HG03135 (cell line): ENCODE measurements around the gene CELF2.
"Not testable (repeated sequence)": the region's sequence is repeated elsewhere in the genome, so short reads cannot be mapped to it uniquely, and the experiment has no call there.

Experiments
- ATAC-seq: cut with Tn5 transposase; IDR thresholded peaks from one replicate; pipeline ENCODE4 v1.9.1; 2021; ENCODE audit warnings: mild to moderate bottlenecking, moderate library complexity; ENCODE audit not compliant: unreplicated experiment

Gene CELF2

GRCh38 chr10:11017570-11018431, at the start of gene CELF2:
TSS of gene CELF2 (plus strand) at chr10:11017872. CDS start at chr10:11018090, 218 bp downstream.
- ATAC-seq = peak; percentile 84

GRCh38 chr10:10968257-10968588, 49.4 kb upstream of the CELF2 start:
- ATAC-seq = no peak

GRCh38 chr10:10973310-10973709, 44.4 kb upstream of the CELF2 start:
- ATAC-seq = no peak

GRCh38 chr10:10975647-10976046, 42.0 kb upstream of the CELF2 start:
- ATAC-seq = no peak

GRCh38 chr10:10976652-10977051, 41.0 kb upstream of the CELF2 start:
- ATAC-seq = no peak

- no peak for ATAC-seq
These were observed 40.3 kb upstream of the CELF2 start for GRCh38 chr10:10977226-10977956.

GRCh38 chr10:10977978-10978377, 39.7 kb upstream of the CELF2 start:
- ATAC-seq = no peak

- no peak for ATAC-seq
These were observed 32.3 kb upstream of the CELF2 start for GRCh38 chr10:10985361-10985760.

- no peak for ATAC-seq
These were observed 31.1 kb upstream of the CELF2 start for GRCh38 chr10:10986606-10987005.

GRCh38 chr10:10987111-10987510, 30.6 kb upstream of the CELF2 start:
- no peak for ATAC-seq

- ATAC-seq = no peak
These were observed 28.0 kb upstream of the CELF2 start for GRCh38 chr10:10989669-10990068.

GRCh38 chr10:10991144-10991543, 26.5 kb upstream of the CELF2 start:
- ATAC-seq = no peak

- ATAC-seq = no peak
These were observed 25.6 kb upstream of the CELF2 start for GRCh38 chr10:10992072-10992471.

GRCh38 chr10:10992961-10993714, 24.5 kb upstream of the CELF2 start:
- ATAC-seq = no peak

GRCh38 chr10:10993785-10994184, 23.9 kb upstream of the CELF2 start:
- no peak for ATAC-seq

- ATAC-seq = no peak
These were observed 23.3 kb upstream of the CELF2 start for GRCh38 chr10:10994360-10994759.

- no peak for ATAC-seq
These were observed 22.6 kb upstream of the CELF2 start for GRCh38 chr10:10995120-10995519.

- no peak for ATAC-seq
These were observed 20.6 kb upstream of the CELF2 start for GRCh38 chr10:10996966-10997620.

- not testable (repeated sequence) for ATAC-seq
These were observed 18.2 kb upstream of the CELF2 start for GRCh38 chr10:10999501-10999900.

- ATAC-seq = no peak
These were observed 15.2 kb upstream of the CELF2 start for GRCh38 chr10:11002485-11002884.

- ATAC-seq = no peak
These were observed 14.8 kb upstream of the CELF2 start for GRCh38 chr10:11002916-11003315.
